ENCODE data around the gene TMEM92. TPM values are rescaled to one million over a fixed set of nuclear protein-coding genes. Genes with fewer than 3 reads are reported as not detected.

TMEM92 gene
- under 0.01 and 0.09 TPM in 2 replicates for total RNA-seq

GRCh38 chr17:50274142-50274896 lies at the start of gene TMEM92:
TMEM92 (plus strand) TSS chr17:50274466; CDS start chr17:50274502, 36 bp downstream.

Other genes with a start within 250 kb of the TMEM92 start
- gene ITGA3, start 218.4 kb upstream of the TMEM92 start, total RNA-seq = 15.1 and 16.9 TPM in 2 replicates
- 16.6 and 21.4 TPM in 2 replicates for gene PDK2, start 179.1 kb upstream of the TMEM92 start, total RNA-seq
- gene SAMD14, start 144.3 kb upstream of the TMEM92 start, total RNA-seq = 1.4 and 1.9 TPM in 2 replicates
- 25.6 and 41.8 TPM in 2 replicates for gene PPP1R9B, start 123.8 kb upstream of the TMEM92 start, total RNA-seq
- gene SGCA, start 108.5 kb upstream of the TMEM92 start, total RNA-seq = 0.18 TPM in 1 of 2 replicates, not detected in the other
- gene COL1A1, start 72.8 kb upstream of the TMEM92 start, total RNA-seq = 1,223 and 1,870 TPM in 2 replicates
- 46.5 and 52.6 TPM in 2 replicates for gene XYLT2, start 71.7 kb downstream of the TMEM92 start, total RNA-seq
- 68.6 and 68.9 TPM in 2 replicates for gene MRPL27, start 98.7 kb downstream of the TMEM92 start, total RNA-seq
- 1.3 TPM in 2 replicates for gene EME1, start 98.8 kb downstream of the TMEM92 start, total RNA-seq
- gene LRRC59, start 123.1 kb downstream of the TMEM92 start, total RNA-seq = 135 and 154 TPM in 2 replicates
- 20.3 and 40.5 TPM in 2 replicates for gene ACSF2, start 151.8 kb downstream of the TMEM92 start, total RNA-seq
- gene CHAD, start 194.4 kb downstream of the TMEM92 start, total RNA-seq = not detected in 2 replicates
- gene RSAD1, start 204.4 kb downstream of the TMEM92 start, total RNA-seq = 9.8 and 16.6 TPM in 2 replicates
- gene MYCBPAP, start 234.0 kb downstream of the TMEM92 start, total RNA-seq = 0.43 and 1.6 TPM in 2 replicates

All from smooth muscle cell of bladder (primary cell).